HG03025 (cell line): ENCODE results near the gene CENPB.

Experiments used
- ATAC-seq: cut with Tn5 transposase; IDR thresholded peaks from one replicate; pipeline ENCODE4 v1.9.1; 2021; ENCODE audit warnings: mild to moderate bottlenecking, moderate library complexity; ENCODE audit not compliant: unreplicated experiment, low FRiP score

Gene CENPB

GRCh38 chr20:3812259-3812681 lies 25.7 kb upstream of the CENPB start:
- no peak for ATAC-seq

GRCh38 chr20:3811467-3812258 lies 25.1 kb upstream of the CENPB start:
- ATAC-seq = no peak

- no peak for ATAC-seq
Measured at GRCh38 chr20:3808544-3808943, 22.0 kb upstream of the CENPB start.

DNA sequence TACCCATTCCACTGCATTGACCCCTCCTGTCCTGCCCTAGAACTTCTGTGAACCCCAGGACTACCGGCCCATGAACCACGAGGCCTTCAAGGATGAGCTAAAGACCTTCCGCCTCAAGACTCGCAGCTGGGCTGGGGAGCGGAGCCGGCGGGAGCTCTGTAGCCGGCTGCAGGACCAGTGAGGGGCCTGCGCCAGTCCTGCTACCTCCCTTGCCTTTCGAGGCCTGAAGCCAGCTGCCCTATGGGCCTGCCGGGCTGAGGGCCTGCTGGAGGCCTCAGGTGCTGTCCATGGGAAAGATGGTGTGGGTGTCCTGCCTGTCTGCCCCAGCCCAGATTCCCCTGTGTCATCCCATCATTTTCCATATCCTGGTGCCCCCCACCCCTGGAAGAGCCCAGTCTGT lies 18.2 kb upstream of the CENPB start:
- no peak for ATAC-seq

- no peak for ATAC-seq
Measured at GRCh38 chr20:3804254-3804751, 17.8 kb upstream of the CENPB start.

DNA sequence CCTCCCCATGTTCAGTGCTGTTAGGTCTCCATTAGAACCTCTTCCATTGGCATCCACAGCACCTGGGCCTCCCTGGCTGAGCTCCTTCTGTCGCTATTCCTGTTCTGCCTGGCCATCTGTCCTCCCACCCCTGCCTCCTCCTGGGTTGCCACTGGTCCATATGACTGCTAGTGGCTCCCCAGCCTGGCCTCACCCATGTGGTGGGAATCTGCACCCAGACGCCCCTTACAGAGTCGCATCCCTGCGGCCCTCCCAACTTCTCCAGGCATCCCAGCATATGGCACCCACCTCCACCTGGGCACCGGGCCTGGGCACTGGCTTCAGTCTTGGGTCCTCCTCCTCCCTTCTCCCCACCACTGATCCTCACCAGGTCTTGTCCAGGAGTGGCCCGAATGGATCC lies 17.3 kb upstream of the CENPB start:
- ATAC-seq = no peak

DNA sequence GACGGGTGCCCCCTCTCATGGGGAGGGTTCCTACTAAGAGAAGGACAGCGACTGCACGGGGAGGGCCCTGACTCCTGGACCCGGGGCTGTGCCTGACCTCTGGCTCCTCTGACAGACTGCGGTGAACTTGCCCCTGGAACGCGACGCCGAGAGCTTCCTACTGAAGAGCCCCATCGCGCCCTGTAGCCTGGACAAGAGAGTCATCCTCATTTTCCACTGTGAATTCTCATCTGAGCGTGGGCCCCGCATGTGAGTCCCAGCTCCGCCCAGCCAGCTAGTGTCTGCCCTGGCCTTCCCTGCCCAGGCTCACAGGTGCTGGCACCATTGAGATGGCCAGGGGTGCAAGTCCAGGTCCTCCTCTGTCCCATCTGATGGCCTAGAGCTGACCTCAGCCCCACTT lies 16.7 kb upstream of the CENPB start:
- ATAC-seq = no peak

- ATAC-seq = no peak
Measured at GRCh38 chr20:3802524-3803239, 16.1 kb upstream of the CENPB start.

GRCh38 chr20:3801846-3802245 lies 15.3 kb upstream of the CENPB start:
- ATAC-seq = no peak

GRCh38 chr20:3801299-3801698 lies 14.8 kb upstream of the CENPB start:
- ATAC-seq = no peak

- no peak for ATAC-seq
Measured at GRCh38 chr20:3800878-3801260, 14.3 kb upstream of the CENPB start.

DNA sequence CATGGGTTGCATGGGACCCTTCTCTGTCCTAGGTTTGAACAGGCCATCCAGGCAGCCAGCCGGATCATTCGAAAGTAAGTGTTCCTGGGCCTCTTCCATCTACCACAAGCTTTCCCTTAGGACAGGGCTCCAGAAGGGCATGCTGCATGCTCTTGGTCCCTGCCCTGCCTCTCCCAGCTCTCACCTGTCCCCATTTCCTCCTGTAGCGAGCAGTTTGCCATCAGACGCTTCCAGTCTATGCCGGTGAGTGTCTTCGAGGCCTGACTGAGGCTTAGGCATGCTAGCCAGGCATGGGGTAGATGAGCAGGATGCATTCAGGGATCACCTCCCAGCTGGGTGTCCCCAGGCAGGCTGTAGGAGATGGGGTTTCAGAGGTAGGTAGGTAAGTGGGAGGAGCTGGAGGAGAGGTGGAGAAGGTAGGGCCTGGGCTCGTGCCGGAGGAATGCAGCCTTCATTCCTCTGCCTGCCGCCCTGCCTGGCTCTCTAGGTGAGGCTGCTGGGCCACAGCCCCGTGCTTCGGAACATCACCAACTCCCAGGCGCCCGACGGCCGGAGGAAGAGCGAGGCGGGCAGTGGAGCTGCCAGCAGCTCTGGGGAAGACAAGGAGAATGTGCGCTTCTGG lies 13.8 kb upstream of the CENPB start:
- ATAC-seq = no peak

DNA sequence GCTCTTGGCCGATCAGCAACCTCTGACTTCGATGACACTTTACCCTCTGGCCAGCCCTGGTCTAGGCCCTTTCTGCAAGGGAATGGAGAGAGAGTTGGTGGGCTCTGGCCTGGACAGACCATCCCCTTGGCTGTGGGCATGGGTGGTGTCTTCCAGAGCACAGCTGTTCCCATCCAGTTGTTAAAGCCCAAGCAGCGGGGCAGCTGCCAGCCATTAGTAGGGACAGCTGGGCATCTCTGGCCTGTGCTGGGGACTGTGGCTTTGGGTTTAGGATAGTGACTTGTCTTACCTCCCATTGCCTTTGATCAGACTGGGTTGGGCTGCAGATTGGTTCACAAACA lies 12.3 kb upstream of the CENPB start:
- ATAC-seq = no peak

- ATAC-seq = no peak
Measured at GRCh38 chr20:3798373-3798768, 11.8 kb upstream of the CENPB start.

GRCh38 chr20:3797592-3798372 lies 11.2 kb upstream of the CENPB start:
- ATAC-seq = no peak

GRCh38 chr20:3797226-3797545 lies 10.6 kb upstream of the CENPB start:
- no peak for ATAC-seq

GRCh38 chr20:3796477-3797225 lies 10.1 kb upstream of the CENPB start:
- ATAC-seq = no peak

DNA sequence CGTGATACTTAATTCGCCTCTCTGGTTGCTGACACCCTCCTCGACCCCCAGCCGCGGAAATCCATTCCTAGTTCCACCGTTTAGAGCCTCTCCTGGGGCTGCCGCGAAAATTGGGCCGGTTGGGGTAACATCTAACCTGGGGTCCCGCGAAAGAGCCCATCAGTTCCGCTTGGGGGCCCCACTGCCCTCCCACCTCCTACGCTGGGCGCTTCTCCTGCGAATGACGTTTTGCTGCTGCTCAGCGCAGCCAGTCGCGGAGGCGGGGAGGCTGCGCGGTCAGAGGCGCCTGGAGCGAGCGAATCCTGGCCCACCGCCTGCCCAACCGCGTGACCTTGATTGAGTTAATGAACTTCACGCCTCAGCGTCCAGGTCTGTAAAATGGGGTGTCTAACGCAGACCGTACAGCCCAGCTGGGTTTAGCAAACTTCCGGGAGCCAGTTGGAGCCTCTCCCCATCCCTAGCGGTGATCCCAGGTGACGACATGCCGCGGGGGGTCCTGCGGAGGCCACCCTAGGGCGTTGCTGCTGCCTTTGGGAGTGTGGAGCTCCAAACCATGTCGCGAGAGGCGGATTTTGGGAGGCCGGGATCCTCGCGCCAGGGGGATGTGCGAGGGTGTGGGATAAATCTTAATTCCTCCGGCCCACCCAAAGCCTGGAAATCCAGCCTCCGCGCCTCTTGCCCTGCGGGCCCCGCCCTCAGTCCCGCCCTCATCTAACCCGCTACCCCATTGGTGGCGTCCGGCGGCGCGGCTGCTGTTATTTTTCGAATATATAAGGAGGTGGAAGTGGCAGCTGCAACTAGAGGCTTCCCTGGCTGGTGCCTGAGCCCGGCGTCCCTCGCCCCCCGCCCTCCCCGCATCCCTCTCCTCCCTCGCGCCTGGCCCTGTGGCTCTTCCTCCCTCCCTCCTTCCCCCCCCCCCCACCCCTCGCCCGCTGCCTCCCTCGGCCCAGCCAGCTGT lies 9.2 kb upstream of the CENPB start, which contains the start of gene CDC25B:
CDC25B (plus strand) TSS at position 800 of the 958 bp plus-strand sequence. CDS start 222 bp downstream, outside the sequence.
- ATAC-seq = peak; percentile 61
